CD4-positive, alpha-beta T cell treated with Interleukin-15 for 1 hour (primary cell): ENCODE results near the gene RASSF5.

Source experiments
- DNase-seq: peaks from one replicate; pipeline ENCODE4 v3.0.0-alpha.2; 2020

RASSF5 gene

DNA sequence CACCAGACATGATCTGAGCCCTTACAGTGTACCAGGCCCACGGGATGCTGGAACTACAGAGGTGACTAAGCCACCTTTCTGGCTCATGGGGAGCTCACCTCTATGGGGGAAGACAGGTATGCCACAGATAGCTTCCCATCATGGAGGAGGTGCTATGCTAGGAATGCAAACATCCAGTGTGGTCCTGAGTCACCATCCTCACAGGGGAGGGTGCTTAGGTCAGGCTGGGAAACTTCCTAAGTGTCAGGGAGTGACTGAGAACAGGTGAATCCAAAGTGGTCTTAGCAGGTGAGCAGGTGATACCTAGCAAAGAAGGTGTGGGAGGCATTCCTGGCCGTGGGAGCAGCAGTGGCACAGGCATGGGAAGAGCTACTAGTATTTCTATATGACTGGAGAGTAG lies 8.6 kb upstream of the RASSF5 start:
- DNase-seq: no peak

DNA sequence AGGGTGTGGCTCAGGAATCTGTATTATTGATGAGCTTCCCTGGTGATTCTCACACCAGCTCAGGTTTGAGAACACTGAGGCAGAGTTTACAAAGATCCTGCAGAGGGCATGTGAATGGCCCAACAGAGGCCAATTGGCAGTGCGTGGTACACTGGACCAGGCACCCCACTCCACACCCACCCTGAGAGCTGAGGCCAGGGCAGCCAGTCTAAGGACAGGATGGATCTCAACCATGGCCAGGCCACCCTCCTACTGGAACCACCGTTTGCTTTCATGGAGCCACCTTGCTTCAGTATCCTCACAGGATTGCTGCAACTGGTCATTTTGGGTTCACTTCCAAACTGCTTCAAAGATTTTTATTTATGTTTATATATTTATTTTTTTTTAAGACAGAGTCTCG lies 7.3 kb upstream of the RASSF5 start:
- DNase-seq: no peak

DNA sequence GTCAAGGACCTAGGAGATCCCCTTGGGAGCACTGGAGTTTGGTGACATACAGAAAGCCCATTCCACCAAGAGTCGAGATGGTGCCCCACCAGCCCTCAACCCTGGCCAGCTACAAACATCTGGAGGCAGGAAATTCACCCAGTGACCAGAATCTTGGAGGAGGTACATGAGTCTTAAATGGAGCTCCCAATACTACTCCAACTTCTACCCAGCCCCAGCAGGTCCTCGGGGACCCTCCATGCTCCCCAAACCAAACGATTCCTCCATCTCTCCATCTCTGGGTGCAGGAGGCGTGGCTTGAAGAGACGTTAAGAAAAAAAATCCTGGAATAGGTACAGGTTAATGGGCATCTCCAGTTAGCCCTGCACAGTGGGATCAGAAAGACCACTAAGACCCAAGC lies 5.5 kb upstream of the RASSF5 start:
- DNase-seq: no peak

DNA sequence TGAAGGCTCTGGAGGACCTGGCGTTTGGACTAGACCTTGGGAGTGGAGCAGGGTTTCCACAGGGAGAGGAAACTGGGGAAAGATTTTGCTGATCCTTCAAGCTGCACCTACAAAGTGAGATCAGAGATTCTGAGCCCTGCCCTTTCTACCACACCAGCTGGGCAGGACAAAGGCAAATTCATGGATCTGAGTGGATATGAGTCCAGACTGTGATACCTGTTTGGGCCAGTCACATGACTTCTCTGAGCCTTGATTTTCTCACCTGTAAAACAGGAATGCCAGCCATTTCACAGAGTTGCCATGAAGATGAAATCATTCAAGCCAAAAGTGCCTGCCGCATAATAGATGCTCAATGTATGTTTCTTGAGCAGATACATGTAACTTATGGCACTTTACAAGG lies 4.9 kb upstream of the RASSF5 start:
- DNase-seq: no peak

DNA sequence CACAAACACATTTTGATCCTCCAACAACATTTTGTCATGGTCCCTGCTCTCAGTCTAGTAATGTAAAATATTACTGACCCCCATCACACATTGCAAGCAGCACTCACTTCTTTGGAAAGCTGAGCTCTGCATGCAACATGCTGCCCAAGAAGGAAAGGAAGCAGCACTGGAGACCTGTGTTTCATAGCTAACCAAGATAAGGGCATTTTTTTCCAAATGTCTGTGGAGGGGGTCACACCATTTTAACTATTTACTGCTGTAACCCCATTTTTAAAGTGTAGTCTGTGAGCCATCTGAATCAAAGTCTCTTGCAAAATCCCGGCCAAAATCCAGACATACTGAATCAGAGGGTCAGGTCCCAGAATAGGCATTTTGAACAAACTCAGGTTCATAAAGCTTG lies 4.5 kb upstream of the RASSF5 start:
- DNase-seq: no peak

DNA sequence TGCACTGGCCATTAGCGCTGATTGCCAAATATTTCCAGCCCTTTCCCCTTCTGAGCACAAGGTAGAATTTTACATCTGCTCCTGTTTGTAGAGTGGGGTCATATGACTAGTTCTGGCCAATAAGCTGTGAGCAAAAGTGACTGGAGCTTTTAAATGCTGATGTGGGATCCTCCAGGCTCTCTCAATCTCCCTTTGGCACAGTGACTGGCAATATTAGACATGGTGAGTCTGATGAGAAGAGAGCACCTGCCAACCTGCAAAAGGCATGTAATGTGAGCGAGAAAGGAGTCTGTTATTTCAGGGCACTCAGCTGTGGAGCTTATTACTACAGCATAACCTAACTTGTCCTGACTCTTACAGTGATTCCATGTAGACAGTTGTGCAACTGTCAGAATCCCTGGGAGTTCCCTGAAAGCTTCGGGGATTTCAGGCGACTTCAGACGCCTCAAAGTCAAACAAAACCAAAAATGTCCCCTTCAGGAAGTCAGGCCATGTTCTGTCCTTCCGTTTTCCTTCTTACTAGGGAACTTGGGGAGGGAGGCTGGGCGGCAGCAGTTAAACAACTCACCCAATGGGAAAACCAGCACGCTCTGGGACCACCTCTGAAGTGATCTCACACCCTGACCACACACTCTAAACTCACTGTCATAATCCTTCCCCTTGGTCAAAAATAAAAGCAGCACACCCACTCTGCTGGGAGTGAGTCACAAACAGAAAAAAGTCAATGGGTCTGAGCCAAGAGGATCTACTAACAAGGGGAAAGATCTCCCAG lies 3.6 kb upstream of the RASSF5 start:
- peak; percentile 66 for DNase-seq

DNA sequence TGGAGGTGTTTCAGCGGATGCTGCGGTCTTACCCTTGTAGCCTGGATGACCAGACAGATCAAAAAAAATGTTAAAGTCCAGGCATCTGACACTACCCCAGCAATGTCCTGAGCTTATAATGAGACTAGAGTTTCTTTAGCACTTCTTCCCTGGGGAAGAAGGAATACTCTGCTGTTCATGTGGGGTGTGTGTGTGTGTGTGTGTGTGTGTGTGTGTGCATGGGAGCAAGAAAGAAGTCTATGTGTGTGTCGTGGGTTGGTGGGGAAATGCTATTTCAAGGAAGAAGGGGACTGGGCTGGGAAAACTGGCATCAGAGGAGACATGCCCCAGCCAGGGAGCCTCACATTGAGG lies 3.0 kb upstream of the RASSF5 start:
- no peak for DNase-seq

DNA sequence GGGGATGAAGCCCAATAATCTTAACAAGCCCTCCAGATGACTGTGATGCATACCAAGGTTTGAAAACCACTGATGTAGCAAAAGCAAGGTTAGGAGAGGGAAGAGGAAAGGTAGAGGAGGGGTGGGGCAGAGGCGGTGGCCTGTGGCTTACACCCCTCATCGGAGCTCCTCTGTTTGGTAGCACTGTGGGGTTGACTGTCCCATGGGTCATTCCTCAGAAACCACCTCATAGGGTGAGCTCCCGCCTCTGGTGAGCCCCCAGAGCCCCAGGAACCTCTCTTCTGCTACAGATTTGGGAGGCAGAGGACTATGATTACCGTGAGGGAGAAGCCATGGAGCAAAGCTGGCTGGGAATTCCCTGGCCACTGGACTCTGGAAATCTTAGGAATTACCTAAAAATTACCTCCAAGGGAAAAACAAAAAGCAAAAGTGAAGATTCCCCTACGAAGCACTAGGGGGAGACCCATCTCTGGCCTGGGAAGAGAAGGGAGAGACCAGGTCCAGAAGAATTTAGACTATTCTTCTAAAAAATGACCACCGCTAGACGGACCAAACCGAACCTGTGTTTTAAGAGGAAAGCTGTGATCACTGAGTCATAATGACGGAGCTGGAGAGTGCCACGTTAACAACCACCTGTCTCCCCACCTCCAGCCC lies 1.5 kb upstream of the RASSF5 start:
- no peak for DNase-seq

DNA sequence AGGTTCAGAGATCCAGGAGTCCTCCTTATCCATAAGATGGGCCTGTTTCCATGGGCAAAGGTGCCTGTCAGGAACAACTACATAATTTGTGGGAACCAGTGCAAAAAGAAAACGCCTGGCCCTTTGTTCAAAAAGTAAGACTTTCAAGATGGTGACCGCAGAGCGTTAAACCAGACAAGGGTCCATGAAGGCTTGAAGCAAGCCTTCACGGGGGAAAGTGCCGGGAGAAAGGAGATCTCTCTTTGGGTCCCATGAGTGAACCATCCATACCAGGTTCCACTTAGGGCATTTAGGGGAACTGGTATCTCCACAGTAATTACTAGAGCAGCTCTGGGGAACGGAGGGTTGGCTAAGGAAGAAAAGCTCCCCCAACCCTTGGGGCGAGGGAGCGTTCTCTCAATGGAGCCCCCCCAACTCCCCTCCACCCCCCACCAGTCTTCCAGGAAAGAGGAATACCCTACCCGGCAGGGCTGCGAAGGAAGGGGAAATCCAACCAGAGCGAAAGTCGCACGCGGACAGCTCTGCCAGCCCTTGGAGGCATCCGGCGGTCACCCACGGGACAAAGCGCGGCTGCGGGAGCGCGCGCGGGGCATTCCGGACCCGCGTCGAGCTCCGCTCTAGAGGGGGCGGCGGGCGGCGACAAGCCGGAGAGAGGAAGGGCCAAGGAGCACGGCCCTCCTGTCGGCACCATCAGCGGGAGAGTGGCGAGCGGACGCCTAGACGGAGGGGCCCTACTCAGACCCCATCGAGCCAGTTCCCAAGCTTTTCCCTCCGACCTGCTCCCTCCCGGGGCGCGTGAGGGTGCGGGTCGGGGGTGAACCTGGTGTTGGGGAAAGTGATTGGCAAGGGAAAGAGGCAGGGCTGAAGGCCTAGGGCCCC lies 687 bp upstream of the RASSF5 start:
- no peak for DNase-seq

DNA sequence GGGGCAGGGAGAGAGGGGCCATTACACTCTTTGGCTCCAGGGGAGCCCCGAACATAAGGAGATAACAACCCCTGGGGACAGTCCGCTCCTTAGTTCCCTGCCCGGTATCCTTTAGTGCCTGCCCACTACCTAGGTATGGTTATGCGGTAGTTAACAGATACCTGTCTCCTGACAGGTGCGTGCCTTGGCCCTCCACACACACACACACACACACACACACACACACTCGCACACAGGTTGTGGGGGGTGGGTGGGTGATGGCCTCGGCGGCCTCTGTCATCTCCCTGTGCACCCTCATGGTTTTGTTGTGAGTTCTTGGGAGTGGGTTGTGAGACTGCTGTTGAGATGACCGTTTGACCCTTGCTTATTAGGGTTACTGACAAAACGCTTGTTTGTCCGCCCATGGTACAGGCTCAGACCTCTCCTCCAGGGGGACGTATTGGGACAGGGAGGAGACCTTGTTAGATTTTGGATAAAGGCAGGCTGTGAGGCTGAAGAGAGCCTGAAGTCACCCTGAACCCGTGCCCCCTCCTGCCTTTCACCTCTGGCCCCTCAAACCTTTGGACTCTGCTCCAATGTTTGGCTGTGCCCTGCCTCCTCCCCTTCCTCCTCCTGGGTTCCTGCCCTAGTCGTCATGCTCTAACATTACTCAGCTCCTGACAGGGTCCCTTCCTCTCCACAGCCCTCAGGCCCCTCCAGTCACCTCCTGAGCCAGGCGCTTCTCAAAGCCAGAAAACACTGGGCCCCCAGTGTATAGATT lies 979 bp downstream of the RASSF5 start:
- DNase-seq: no peak

DNA sequence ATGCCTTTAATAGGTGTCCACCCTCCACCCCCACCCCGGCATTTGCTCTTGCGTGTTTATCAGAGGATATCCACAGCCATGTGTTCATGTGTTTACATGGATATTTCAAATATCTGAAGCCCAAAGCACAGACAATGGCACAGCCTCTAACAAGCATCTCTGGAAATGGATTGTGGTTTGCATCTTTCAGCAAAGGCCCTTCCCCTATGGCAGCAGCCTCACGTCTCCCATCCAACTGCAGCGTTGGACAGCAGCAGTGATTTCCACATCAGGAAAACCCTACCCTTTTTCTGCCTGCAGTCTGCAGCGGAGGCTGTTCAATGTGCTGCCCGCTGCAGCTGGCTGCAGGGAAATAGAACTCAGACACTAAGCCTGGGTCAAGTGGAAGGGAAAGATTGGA lies 1.6 kb downstream of the RASSF5 start:
- no peak for DNase-seq

DNA sequence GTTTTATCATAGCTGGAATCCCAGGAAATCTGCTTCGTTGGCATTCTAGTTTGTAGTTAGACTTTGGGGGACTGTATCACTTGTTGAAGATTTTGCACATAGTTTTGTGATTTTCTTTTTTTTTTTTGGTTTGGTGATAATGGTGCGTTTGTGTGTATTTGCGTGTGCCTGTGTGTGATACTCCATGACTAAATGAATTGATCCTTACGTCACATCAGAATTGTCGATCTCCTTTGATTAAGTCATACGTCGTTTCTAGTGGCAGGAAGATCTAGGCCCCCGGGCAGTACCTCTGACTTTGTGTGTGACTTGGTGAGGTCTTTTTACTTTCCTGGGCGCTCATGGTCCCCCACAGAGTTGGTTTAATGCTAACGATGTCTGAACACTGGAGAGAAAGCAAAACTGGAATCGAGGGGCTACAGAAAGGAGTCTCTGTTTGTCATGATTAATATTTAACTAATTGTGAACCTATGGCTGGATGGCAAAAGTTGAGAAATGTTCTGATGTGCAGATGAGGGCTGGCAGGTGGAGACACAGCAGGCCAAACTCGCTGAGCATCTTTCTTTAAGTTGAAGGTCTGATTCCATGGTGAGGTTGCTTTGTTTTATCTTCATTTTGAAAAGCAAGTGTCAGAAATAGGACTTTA lies 2.4 kb downstream of the RASSF5 start:
- no peak for DNase-seq

DNA sequence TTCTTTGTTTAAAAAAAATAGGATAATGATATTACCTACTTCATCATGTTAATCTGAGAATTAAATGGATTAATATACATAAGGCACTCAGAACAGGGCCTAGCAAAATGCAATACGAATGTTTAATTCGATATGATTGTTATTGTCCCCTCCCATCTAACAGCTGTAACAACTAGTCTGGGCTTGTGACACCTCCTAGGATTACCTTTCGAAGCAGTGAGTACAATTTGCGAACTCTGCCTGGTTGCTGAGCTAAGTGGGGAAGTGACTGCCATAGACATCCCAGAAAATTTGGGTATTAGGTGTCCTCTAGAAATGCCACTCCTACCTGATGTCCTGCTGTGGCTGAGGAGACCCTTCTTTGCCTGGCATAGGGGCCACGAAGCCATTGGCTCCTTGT lies 3.0 kb downstream of the RASSF5 start:
- no peak for DNase-seq

DNA sequence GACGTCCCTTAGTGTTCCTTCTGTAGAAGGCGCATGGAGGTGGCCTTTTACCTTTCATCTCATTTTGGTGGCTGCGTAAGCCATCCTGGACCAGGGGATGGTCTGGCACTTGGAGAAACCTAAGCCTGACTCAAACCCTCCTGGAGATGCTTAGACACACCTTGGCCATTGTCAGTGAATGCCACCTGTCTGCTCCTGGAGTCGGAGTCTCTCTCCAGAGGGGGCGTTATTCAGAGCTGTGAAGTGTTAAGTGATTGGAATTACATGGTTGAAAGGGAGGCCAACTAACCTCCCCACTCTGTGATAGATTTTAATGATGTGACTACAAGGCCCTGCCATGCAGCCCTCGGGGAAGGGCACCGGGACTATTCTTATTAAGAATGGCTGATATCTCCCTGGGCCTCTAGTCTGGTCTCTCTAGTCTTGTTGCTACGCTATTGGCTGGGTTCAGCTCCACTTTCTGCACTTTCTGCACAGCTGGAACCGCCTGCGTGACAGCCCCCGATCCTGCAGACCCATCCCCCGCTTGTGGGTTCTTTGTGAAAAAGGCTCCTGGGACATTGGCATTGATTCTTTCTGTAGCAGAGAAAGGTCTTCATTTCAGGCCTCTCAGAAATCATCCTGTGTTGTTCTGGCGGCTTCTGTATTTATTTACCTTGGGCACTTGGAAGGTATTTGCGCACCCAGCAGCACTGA lies 4.2 kb downstream of the RASSF5 start:
- no peak for DNase-seq

DNA sequence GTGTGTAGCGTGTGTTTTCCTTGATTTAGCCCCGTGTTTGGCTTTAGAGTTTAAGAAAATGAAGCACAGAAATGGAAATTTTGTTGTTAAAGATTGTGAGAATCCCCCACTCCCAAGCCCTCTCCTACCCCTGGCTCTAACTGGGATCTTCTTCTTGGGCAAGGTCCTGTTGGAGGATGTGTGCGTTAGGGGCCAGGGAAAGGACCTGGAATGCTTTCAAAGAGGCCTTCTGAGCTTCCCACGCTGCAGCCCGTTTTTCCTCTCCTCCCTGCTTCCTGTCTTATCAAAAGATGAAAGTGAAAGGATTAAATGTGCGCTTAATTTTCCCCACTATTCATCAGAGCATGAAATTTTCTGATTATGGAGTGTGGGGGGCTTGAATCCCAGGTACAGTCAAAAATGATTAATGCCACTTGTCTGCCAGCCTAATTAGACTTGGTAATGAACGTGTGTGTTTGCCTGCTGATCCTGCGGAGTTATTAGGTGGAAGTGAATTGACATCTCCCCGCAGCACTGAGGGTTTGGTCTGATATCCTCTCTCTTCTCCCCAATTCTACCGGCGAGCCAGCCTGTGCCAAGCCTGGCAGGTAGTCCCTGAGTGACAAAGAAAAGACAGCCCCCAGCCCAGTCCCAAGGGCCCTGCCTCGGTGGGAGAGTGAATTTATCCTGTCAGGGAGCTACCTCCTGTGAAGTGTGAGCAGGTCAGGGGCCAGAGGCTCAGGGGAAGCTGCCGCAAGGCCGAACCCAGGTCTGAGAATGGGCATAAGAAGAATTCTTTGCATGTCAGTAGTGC lies 4.9 kb downstream of the RASSF5 start:
- no peak for DNase-seq

DNA sequence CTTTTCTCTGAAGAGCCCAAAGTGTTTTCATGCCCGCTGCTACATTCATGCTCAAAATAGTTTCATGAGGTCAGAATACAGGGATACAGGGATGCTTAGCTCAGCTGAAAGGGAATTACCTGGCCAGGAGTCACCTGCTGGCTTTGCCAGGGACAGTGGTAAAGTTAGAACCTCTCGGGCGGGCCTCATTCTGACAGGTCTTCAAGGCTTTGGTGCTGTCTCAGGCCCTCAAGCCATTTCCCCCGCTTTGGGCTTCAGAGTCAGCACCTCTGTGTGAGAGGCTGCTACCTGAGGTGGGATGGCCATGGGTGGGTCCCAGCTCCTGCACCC lies 5.5 kb downstream of the RASSF5 start:
- no peak for DNase-seq

DNA sequence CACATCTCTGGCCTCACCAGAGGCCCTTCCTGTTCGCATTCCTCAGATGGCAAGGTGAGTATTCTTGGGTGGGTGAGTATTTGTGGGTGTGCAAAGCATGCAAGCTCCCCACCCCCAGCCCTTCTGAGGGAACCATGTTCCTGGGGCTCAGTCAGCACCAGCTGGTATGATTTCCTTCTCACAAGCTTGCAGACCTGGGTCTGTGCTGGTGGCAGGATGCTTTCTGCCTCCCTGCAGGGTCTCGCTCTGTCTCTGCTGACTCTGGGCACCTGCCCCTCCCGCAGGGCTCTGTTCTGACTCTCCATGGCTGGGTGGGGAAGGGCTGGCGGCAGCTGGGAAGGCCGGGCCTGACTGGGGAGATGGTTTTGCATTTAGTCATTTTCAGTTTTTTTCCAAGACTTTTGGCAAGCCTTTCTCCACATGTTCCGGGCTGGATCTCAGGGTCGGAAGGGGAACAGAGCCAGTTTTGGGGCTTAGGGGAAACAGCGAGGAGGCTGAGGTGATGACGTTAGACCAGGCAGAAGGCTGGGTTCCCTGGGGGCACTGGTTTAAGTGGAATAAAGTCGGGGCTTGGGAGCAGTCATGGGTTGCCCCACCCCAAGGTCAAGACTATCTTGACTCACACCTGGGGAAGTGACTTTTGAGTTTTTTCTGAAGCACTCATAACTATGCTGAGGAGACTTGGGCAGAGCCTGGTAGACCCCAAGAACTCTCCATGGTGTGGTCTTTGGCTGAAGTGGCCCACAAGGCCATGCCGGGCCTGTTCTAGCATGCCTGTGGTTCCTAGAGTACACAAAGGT lies 6.2 kb downstream of the RASSF5 start:
- no peak for DNase-seq

DNA sequence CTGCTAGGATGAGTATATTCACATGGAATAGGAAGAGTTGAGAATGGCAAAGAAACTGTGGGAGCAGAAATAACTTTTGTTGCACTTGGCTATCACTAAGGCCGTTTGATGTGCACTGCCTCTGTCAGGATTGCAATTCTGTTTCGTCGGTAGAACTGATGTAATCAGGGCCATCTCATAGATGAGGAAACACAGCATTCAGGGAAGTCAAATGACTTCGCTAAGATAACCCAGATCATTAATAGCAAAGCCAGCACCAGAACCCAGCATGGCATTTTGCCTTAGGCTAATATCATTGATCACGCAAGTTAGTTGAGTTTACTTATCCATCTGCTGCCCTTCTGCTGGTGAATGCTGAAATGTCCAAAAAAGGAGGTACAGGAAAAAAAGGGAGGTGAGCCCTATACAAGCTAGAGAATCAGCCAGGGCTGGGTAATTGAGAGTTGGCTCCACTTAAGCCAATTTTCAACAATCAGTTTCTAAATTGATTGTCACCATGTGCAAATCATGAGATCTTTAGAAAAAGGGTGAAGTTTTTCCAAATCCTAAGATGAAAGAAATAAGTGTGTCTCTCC lies 7.6 kb downstream of the RASSF5 start:
- DNase-seq: peak; percentile 30

DNA sequence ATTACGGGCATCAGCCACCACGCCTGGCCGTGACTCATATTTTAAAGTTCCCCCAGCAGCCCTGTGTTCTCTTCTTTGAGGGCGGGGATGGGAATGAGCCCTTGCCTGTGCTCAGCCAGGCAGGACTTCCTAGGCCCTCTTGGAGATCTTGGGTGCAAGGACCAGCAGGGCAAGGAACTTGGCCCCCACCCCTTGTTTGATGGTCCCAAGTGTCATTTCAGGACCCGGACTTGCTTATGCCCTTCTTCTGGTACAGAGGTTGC lies 9.3 kb downstream of the RASSF5 start:
- DNase-seq: peak; percentile 27

DNA sequence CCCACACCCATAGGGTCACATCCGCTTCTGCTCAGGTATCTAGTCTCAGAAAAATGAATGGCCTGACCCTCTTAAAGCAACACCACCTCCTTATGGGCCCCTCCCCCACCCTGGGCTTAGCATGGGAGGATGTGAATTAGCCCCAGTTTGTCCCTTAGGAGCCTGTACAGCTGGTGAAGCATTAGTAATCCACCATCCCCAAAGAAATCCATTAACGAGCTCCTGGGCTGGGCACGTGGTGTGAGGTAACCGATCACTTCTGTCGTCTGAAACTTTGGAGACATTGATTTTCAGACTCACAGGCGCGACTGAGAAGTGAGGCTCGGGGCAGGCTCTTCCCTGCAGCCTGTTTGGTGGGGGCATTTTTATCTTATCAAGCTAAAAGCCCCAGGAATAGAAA lies 10.5 kb downstream of the RASSF5 start:
- DNase-seq: no peak
